Measurements from ENCODE around the gene PPEF1.
A peak's percentile ranks its signal among the peaks of the same experiment; 100 is the strongest.

Gene PPEF1

DNA sequence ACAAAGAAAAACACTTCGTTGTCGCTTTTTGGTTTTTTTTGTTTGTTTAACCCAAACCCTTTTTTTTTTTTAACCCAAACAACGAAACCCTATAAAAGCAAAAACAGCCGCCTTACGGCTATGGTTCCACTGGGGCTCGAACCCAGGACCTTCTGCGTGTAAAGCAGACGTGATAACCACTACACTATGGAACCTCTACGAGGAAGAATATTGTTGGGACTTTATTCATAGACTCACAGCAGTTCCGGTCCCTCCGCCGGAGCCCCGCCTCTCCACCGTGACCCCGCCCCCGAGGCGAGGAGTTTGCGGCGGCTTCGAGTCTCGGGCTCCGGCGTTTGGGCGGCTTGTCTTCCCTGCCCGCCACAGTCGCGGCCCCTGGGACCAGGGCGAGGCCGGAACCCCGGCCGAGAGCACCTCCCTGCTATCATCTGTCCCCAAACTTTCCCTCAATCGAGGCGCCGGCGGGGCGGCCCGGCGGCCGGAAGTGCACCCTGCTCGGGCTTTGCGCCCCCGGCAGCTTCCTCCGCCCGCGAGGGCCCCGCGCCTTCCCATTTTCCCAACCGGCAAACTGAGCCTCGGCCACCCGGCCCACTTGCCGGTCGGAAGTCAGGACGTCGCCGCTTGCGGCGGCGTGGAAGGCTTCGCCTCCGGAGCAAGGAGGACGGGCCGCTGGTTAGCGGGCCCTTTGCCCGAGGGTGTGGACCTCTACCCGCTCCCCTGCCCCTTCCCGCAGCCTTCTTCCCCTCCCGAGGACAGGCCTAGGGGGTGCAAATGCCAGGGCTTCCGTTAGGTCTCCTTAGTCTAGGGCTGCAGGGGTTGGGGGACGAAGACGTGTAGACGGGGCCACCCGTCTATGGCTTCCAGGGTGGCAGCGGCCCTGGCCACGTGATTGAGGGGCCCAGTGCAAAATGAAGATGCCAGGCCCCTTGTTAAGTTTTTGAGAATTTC is 32.4 kb upstream of the PPEF1 start:
- peak overlapping the region; percentile 81 to 85 for H3K27ac ChIP-seq
- TF ChIP-seq, protein P1, sequence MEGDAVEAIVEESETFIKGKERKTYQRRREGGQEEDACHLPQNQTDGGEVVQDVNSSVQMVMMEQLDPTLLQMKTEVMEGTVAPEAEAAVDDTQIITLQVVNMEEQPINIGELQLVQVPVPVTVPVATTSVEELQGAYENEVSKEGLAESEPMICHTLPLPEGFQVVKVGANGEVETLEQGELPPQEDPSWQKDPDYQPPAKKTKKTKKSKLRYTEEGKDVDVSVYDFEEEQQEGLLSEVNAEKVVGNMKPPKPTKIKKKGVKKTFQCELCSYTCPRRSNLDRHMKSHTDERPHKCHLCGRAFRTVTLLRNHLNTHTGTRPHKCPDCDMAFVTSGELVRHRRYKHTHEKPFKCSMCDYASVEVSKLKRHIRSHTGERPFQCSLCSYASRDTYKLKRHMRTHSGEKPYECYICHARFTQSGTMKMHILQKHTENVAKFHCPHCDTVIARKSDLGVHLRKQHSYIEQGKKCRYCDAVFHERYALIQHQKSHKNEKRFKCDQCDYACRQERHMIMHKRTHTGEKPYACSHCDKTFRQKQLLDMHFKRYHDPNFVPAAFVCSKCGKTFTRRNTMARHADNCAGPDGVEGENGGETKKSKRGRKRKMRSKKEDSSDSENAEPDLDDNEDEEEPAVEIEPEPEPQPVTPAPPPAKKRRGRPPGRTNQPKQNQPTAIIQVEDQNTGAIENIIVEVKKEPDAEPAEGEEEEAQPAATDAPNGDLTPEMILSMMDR (IDR thresholded peaks at IDR 0.05) = no peak

DNA sequence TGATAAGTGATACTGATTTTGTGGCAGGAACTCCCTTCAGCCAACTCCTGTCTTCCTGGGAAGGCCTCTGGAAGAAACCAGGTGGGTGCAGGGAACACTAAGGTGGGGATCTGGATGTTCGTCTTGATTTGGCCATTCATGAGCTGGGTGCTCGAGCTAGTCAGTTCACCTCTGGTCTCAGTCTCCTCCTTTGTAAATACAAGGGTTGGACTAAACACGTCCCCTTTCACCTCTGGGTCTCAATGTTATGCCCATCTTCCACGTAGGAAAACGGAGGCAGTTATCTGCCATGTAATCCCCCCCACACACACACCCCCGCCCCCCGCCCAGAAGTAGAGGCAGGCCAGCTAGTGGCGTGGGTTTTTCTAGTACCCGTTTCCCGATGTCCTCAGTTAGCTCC is 31.4 kb upstream of the PPEF1 start:
- DNase-seq (ENCODE audit: low spot score) = no peak
- Histone ChIP-seq H3K27ac (no peak overlapping the region), H3K4me3 (no peak overlapping the region)
- TF ChIP-seq, protein P1 (IDR thresholded peaks at IDR 0.05) = no peak

More for the DNA sequence above, 32.4 kb upstream of the PPEF1 start:
- peak overlapping the region; percentile 68 for H3K4me3 ChIP-seq
- DNase-seq (ENCODE audit: low spot score) = peak; percentile 80

DNA sequence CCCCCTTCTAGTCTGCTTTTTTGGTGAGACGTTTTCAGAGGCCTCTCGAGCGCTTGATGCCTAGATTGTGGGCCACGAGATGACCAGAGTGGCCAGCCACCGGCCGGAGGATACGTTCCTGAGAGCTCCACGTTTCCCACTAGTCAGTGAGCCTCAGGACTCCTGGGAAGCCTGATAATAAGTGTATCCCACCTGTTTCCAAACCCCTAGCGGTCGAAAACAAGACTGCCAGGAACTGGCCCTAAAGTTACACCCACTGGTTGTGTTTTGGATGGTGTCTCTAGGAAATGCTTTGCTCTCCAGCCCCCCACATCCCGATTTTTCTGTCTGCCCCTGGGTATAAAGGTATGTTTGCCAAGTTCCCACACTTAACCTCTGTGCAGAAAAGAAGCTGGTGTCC is 31.0 kb upstream of the PPEF1 start:
- no peak for DNase-seq (ENCODE audit: low spot score)
- TF ChIP-seq, protein P1 (IDR thresholded peaks at IDR 0.05) = no peak

DNA sequence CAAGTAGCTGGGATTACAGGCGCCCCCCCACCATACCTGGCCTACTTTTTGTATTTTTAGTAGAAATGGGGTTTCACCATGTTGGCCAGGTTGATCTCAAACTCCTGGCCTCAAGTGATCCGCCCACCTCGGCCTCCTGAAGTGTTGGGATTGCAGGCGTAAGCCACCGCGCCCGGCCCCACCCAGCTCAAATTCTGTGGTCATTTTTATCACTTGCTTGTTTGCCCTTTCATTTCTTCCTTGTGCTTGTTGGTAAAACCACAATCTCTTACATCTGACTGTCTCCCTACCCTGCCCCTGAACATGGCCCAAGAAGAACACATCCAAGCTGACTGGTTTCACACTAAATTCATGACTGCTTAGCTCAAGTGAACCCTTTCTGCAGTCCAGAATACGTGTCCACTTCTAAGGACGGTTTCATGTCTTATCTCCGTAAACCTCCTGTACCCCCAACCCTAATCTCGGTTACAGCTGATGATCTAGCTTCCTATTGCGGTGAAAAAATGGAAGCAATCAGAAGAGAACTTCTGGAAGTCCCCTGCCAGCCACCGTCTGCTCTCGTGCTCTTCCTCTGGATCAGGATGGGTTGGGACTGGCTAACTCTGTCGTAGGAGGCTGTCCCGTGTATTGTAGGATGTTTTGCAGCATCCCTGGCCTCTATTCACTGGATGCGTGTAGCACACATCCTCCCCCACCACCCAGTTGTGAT is 30.1 kb upstream of the PPEF1 start:
- DNase-seq (ENCODE audit: low spot score) = no peak
- no peak overlapping the region for H3K27ac ChIP-seq
- TF ChIP-seq, protein P1 (IDR thresholded peaks at IDR 0.05) = no peak
- H3K4me3 ChIP-seq = no peak overlapping the region

More for the DNA sequence above, 31.0 kb upstream of the PPEF1 start:
- Histone ChIP-seq H3K4me3 (no peak overlapping the region), H3K27ac (no peak overlapping the region)

DNA sequence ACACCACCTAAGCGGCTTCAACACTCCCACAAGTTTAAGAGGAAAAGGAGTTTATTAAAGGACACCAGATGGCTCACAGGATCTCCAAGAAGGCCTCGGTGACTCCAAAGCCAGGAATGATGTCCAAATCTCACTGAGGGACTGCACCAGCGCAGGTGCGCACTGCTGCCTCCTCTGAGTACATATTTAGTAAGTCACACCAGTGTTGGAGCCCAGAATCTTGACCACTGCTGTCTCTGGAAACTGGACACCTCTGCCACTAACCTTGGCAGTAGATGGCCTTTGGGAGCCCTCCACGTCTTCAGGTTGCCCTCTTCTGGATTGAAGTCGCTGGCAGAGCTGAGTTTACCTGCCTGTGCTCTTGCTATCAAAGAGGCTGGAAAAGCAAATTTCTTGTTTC is 25.4 kb upstream of the PPEF1 start:
- TF ChIP-seq, protein P1 (IDR thresholded peaks at IDR 0.05) = no peak
- Histone ChIP-seq H3K27ac (no peak overlapping the region), H3K4me3 (no peak overlapping the region)
- DNase-seq (ENCODE audit: low spot score) = no peak

DNA sequence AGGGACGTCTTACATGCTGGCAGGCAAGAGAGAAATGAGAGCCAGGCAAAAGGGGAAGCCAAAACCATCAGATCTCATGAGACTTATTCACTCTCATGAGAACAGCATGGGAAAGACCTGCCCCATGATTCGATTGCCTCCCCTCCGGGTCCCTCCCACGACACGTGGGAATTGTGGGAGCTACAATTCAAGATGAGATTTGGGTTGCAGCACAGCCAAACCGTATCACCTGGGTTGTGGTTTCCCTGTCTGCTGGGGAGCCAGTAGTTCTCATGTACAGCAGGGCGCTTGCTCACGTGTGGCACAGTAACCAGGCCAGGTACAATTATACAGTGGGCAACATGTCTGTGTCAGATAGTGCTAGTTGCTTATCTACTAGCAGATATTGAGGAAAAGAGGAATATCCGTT is 24.5 kb upstream of the PPEF1 start:
- no peak overlapping the region for H3K4me3 ChIP-seq
- no peak for DNase-seq (ENCODE audit: low spot score)
- H3K27ac ChIP-seq = no peak overlapping the region
- TF ChIP-seq, protein P1 (IDR thresholded peaks at IDR 0.05) = no peak

Data from coronary artery (tissue), 2 donors.